Activated naive CD4-positive, alpha-beta T cell (primary cell): Measurements from ENCODE around the gene SORCS3.

ENCODE experiments used
- DNase-seq, 4 experiments: peaks; one replicate each; lab custom pipeline; 2025; lab: John Stamatoyannopoulos, UW

Gene SORCS3

GRCh38 chr10:104646146-104646545 lies 5.1 kb downstream of the SORCS3 start:
- DNase-seq, result no peak

GRCh38 chr10:104648421-104648820 lies 7.3 kb downstream of the SORCS3 start:
- no peak for DNase-seq

- no peak for DNase-seq
Observed at GRCh38 chr10:104650072-104650471, 9.0 kb downstream of the SORCS3 start.

DNA sequence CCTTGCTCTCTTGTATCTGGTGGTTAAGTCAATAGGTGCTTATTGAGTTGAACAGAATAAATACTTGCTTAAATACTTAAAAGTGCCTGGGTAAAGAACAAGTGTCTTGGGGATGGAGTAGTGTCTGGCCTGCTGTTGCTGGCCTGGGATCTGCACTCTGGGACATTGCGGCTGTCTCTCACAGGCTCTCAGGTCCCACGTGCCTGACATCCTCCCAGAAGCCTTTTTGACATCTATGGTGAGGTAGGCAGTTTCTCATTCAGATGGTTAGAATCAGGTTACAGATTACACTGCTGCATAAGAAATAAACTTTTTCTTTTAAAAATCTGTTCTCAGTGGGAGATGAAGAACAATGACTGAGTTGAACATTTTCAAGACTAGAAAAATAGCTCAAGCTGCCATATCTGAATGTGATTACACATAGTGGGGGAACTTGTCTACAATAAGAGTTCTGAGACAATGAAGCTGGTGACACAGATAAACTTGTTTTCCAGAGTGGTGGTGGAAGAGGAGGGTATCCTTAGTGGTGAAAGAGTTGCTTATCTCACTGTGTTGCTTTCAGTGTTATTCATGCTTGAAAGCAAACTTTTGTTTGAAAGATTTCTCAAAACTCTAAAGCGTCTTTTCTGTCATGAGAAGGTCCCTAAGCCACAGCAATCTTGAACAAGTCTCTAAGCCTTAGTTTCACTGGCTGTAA lies 9.7 kb downstream of the SORCS3 start:
- DNase-seq, result no peak

- DNase-seq, result no peak
Observed at GRCh38 chr10:104657036-104657435, 15.9 kb downstream of the SORCS3 start.

DNA sequence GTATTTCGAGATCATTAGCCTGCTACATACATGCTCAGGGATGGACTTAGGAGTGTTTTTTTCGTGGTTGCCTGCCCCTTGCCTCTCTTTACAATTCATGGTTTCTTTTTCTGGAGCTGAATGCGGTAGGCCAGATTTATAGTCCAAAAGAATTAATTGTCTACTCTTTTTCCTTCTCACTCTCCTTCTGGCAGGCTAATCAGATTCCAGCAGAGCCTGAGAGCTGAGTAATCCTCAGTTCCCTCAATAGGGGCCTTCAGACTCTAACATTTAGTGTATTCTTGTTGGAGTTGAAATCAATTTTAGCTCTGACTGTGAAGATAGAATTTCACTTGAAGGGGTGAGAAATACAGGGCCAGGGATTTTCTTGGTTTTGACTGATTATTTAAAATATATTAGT lies 16.4 kb downstream of the SORCS3 start:
- no peak for DNase-seq

DNA sequence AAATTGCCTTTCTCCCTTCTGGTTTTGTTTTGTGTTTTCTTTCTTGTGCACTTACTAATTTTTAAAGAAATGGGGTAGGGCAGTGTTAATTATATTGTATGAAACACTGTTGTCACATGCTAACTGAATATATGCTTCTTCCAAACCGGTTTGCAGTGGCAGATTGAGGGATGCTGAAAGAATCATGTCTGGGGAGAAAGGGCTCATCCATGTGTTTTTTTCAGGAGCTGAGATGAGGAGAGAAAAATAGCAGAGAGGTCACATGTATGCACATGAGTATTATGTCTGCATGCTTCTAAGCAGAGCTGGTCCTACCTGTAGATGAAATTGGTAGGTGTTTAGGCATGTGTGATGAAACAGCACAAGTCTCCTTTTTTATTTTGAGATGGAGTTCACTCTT lies 17.0 kb downstream of the SORCS3 start:
- no peak for DNase-seq

DNA sequence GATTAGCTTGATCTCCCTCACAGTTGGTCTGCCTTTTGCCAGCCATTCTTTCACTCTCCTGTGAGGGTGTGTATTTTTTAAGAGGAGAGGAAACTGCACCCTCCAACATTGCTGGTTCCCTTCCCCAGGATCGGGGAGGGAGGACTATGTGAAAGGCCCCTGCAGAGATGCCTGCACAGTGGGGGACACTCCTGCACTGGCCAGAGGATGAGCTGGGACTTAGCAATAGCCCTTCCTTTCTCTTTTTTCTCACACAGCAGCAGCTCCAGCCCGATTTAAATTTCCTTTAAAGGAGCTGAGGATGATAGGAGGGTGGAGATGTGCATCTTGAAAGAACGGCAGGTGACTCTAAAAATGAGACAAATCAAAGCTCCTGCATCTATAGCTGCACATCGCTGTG lies 18.7 kb downstream of the SORCS3 start:
- no peak for DNase-seq

DNA sequence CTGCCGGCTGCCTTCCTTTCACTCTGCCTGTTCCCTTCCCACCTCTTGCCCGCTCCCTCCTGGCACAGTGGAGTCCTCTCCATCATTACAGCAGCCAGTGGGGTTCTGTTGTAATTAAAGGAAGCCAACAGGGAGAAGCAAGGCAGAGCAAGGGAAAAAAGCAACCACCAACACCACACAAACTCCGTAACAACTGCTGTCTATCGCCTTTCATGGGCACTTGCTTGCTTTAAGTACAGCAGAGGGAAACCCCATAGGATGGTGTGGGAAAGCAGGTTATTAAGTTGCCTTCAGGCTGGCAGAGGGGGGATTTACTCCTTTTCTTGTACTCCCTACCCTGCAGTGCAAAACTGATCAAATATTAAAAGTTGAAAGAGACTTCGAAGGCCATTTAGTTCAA lies 22.0 kb downstream of the SORCS3 start:
- no peak for DNase-seq

DNA sequence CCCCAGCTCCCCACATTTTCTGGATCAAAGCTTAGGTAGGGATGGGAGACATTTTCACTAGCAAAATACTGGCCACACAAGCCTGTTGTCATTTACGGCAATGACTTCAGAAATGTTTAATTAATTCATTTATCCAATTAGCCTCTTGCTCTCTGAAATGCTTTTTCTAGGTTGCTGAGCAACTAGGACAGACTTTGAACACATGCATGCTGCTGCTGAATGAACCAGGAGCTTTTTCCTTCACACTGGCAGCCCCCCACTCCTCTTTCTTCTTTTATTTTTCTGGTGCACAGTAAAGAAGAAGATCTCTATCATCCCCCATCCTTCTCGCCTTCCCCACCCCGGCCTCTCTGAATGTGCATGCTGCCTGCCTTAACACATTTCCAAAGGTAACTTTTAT lies 22.5 kb downstream of the SORCS3 start:
- DNase-seq, result no peak

- DNase-seq, result no peak
Observed at GRCh38 chr10:104664205-104664604, 23.1 kb downstream of the SORCS3 start.

- no peak for DNase-seq
Observed at GRCh38 chr10:104665174-104665573, 24.1 kb downstream of the SORCS3 start.

- DNase-seq, result no peak
Observed at GRCh38 chr10:104666106-104666505, 25.0 kb downstream of the SORCS3 start.

DNA sequence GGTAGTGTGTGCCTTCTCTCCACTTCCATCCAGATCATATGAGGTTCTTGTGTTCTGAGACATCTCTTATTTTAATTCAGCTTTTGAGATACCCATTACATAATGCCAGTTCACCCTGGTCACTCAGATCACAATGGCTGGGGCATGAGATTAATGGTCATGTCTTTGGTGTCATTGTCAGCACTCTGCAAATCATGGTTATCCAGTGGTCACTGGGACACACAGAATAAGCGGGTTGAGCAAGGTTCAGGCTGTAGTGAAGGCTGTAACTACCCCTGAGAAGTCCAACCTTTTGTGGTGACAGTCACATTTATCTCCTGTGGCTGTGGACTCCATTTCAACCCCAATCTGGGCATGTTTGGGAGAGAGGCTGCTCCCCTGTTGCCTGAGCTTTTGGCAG lies 35.8 kb downstream of the SORCS3 start:
- DNase-seq, result no peak

- DNase-seq, result no peak
Observed at GRCh38 chr10:104678658-104679057, 37.6 kb downstream of the SORCS3 start.

- DNase-seq, result no peak
Observed at GRCh38 chr10:104680467-104681401, 39.6 kb downstream of the SORCS3 start.

- DNase-seq, result no peak
Observed at GRCh38 chr10:104681485-104681884, 40.4 kb downstream of the SORCS3 start.

DNA sequence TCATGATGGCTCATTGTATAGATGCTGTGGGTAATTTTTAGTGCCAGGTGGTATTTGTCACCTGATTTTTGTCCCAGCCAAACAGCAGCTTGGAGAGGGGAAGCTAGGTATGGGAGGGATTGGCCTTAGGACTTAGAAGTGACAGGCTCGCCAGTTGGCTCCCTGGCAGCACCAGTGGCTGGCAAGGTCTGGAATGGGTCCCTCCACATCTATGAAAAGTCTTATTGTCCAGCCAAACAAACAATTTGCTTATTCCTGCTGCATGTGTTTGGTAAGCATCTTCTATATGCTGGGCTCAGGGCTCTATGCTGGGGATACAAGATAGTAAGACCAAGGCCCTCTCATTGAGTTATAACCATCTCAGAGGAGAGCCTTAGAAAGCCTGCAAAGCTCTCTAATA lies 42.5 kb downstream of the SORCS3 start:
- no peak for DNase-seq

DNA sequence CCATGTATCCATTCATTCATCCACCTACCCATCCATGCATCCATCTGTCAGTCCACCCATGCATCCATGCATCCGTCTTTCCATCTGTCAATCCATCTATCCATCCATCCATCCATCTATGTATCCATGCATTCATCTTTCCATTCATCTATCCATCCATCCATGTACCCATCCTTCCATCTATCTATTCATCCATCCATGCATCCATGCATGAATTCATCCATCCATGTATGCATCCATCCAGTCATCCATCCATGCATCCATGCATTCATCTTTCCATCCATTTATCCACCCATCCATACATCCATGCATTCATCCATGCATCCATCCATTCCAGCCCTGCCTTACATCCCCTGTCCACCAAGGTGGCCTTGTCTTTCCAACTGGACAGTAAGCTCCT lies 45.7 kb downstream of the SORCS3 start:
- no peak for DNase-seq

DNA sequence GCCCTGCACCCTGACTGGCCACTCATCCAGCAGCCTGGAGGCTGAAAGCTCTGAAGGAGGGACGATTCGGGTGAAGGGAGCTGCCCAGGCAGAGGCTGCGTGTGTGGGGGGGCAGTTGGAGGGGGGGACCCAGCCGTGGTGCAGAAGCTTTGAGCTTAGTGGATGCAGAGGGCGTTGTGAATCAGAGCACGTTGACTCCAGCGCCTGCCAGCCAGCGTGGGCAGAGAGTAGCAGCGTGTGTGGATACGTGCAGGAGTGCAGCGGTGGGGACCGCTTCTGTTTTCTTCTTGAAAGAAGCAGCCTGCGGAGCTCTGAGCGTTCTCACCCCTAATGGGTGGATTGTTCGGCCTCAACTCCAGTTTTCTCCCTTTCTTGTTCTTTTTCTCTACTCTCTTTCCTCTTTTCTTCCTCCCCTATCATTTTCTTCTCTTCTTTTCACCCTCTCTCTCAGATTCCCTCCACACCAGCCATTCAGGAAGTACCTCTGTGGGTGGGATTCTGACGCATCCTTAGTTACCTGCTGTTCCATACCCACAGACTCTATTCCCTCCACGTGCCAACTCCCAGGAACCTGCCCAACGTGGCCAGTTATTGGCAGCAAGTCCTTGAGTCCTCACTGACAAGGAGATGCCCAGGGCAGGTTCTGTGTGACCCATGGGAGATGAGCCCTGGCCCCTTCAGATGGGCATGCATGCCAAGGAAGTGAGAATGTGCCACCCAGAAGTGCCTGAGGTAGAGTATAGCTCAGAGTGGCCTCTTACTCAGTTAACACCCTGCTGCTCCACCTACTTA lies 47.4 kb downstream of the SORCS3 start:
- DNase-seq, result no peak

DNA sequence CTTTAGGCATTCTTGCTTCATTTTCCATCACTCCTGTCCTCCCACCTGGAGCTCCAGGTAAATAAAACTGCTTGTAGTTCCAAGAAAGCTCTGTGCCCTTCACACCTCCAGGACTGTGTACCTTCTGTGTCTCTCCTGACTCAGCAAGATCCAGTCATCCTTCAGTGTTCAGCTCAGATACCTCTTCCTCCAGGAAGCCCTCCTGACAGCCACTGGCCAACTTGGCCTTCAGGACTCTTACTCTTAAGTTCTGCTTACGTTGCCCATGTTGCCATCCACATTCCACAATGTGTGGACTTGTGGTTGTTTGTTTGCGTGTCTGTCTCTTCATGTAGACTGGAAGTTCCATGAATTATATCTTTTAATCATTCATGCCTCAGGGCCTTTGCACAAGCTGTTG lies 48.0 kb downstream of the SORCS3 start:
- no peak for DNase-seq

DNA sequence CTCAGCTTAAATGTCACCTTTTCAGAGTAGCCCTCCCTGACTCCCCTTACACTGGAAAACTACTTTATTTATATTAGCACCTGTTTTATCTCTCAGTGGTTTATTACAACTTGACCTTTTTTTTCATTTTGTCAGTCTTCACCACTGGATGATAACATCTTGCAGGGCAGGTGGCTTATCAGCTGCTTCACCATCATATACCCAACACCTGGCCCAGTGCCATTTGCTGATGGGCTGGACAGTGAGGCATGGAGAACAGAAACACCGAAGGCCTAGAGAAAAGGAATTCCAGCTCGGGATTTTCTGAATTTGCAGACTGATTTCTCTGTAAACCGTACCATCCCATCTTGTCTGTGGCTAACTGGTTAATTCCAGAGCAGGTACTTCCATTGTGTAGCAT lies 48.5 kb downstream of the SORCS3 start:
- no peak for DNase-seq

DNA sequence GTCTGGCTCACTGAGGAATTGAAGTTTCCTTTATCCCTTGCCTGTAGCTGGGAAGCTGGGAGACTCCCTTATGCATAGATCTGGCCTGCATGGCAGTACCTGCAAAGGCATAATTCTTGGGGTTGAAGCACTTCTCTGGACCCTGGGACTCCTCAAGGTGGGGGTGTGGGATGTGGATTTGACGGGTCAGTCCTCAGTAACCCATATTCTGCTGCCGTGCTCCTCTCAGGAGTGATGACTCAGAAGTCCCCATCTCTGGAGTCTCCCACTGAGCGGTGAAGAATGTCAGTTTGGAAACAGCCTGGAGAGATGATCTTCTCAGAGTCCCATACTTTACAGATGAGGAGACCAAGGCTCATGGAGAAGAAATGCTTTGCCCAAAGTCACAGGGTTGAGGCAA lies 49.0 kb downstream of the SORCS3 start:
- no peak for DNase-seq
